GM23248 (cell line): ENCODE results near the gene POC1A. TPM values are rescaled to one million over a fixed set of nuclear protein-coding genes. Genes with fewer than 3 reads are reported as not detected.
"Not testable (repeated sequence)": the region's sequence is repeated elsewhere in the genome, so short reads cannot be mapped to it uniquely, and the experiment has no call there.

Source experiments
- DNase-seq: peaks from one replicate; pipeline ENCODE4 v3.0.0-alpha.2; 2015
- H2AFZ ChIP-seq: fragments of 200-600 bp; sonication (generic); 2 replicates; pipeline ENCODE4 v1.6.1; 2016; ENCODE audit warnings: antibody characterized with exemption
- H3F3A ChIP-seq: fragments of 200-600 bp; sonication (generic); 2 replicates; pipeline ENCODE4 v1.6.1; 2016; ENCODE audit warnings: mild to moderate bottlenecking, antibody characterized with exemption, mixed run types; ENCODE audit not compliant: insufficient read depth
- H3K27ac ChIP-seq: fragments of 200-600 bp; sonication (generic); 2 replicates; pipeline ENCODE4 v1.5.1; 2016; ENCODE audit warnings: mild to moderate bottlenecking
- H3K27me3 ChIP-seq: fragments of 200-600 bp; sonication (generic); replicated peaks from 2 replicates; pipeline ENCODE4 v1.6.1; 2016; ENCODE audit warnings: mild to moderate bottlenecking; ENCODE audit not compliant: insufficient read depth
- H3K36me3 ChIP-seq: fragments of 200-600 bp; sonication (generic); 2 replicates; pipeline ENCODE4 v1.6.1; 2016; ENCODE audit warnings: low read depth, mild to moderate bottlenecking
- H3K4me1 ChIP-seq: fragments of 200-600 bp; sonication (generic); 2 replicates; pipeline ENCODE4 v1.6.1; 2016; ENCODE audit warnings: mild to moderate bottlenecking; ENCODE audit not compliant: insufficient read depth
- H3K4me2 ChIP-seq: fragments of 200-600 bp; sonication (generic); one replicate; pipeline ENCODE4 v1.6.1; 2016; ENCODE audit warnings: mild to moderate bottlenecking; ENCODE audit not compliant: unreplicated experiment
- H3K4me3 ChIP-seq: fragments of 200-600 bp; sonication (generic); 2 replicates; pipeline ENCODE4 v1.5.1; 2016; ENCODE audit warnings: mild to moderate bottlenecking
- H3K79me2 ChIP-seq: fragments of 200-600 bp; sonication (generic); 2 replicates; pipeline ENCODE4 v1.6.1; 2016; ENCODE audit warnings: mild to moderate bottlenecking; ENCODE audit not compliant: insufficient read depth
- H3K9ac ChIP-seq: fragments of 200-600 bp; sonication (generic); 2 replicates; pipeline ENCODE4 v1.6.1; 2016; ENCODE audit warnings: mild to moderate bottlenecking
- H3K9me2 ChIP-seq: fragments of 200-600 bp; sonication (generic); 2 replicates; pipeline ENCODE4 v1.6.1; 2016; ENCODE audit warnings: mixed run types, mild to moderate bottlenecking, moderate library complexity; ENCODE audit not compliant: insufficient read depth
- H3K9me3 ChIP-seq: fragments of 200-600 bp; sonication (generic); one replicate; pipeline ENCODE4 v1.6.1; 2017; ENCODE audit warnings: low read depth
- H4K20me1 ChIP-seq: fragments of 200-600 bp; sonication (generic); 2 replicates; pipeline ENCODE4 v1.6.0; 2016; ENCODE audit not compliant: insufficient read depth
- EZH2 ChIP-seq: fragments of 200-600 bp; sonication (generic); IDR thresholded peaks from 2 replicates; pipeline ENCODE4 v1.6.1; 2018; ENCODE audit warnings: antibody characterized with exemption, mild to moderate bottlenecking; ENCODE audit not compliant: insufficient read depth, poor library complexity, severe bottlenecking
- EZH2phosphoT487 ChIP-seq: fragments of 200-600 bp; sonication (generic); IDR thresholded peaks from 2 replicates; pipeline ENCODE4 v1.6.1; 2018; ENCODE audit warnings: antibody characterized with exemption, moderate library complexity, mild to moderate bottlenecking, low read depth; ENCODE audit not compliant: insufficient read depth
- WGBS, 2 experiments: methylation state at CpG; one replicate each; pipeline ENCODE4 v1.1.6; 2015 to 2017; ENCODE audit warnings: low lambda C conversion rate in 2 of 2, low coverage in 1 of 2; ENCODE audit errors: missing lambda C conversion rate in 2 of 2; 5-methylcytosine and 5-hydroxymethylcytosine counted together
- in situ Hi-C: fragments of 300-500 bp; cut with MboI; formaldehyde crosslinking; loops from 2 replicates; pipeline ENCODE4 v1.15.0; 2020
- polyA plus RNA-seq: library from polyadenylated mRNA; unstranded; fragments of >200 nt; fragmentation: Nextera tagmentation; extraction: Ambion mirVana; gene quantifications from 2 replicates; pipeline ENCODE4 v1.2.1, GENCODE V29; 2016
- total RNA-seq: library from RNA; depleted of rRNA; stranded (reverse); fragments of >200 nt; shearing (Covaris generic); gene quantifications from 2 replicates; pipeline ENCODE4 v1.2.3, GENCODE V29; 2014

POC1A gene
- total and polyA plus RNA-seq, 2 experiments from 2014 or later, result 5.2 to 11.0 TPM

GRCh38 chr3:52182691-52183090, 28.5 kb upstream of the POC1A start:
- in situ Hi-C loops, result no loop called here
- TF ChIP-seq EZH2phosphoT487 (no peak), EZH2 (no peak)
- Histone ChIP-seq H3K4me1 (no peaks in the 10 kb centered on the region), H3K4me3 (no peak overlapping the region), H3F3A (0 out of 2 replicates have a peak, but pooled peaks cover 7% of the 10 kb centered on the region), H3K9ac (no peak overlapping the region), H2AFZ (no peak overlapping the region), H3K27me3 (no peaks in the 10 kb centered on the region), H3K79me2 (no peaks in the 10 kb centered on the region), H3K9me3 (no peaks in the 10 kb centered on the region), H3K4me2 (no peak overlapping the region), H3K9me2 (no peaks in the 10 kb centered on the region), H3K36me3 (no peaks in the 10 kb centered on the region), H4K20me1 (no peaks in the 10 kb centered on the region), H3K27ac (no peak overlapping the region)
- 69 to 81% methylated on average over 4 of the region's 4 CpGs for WGBS, 2 experiments
- no peak for DNase-seq

- DNase-seq, result no peak
- Histone ChIP-seq H3F3A (0 out of 2 replicates have a peak, but pooled peaks cover 7% of the 10 kb centered on the region), H3K27ac (no peak overlapping the region), H3K4me3 (no peak overlapping the region), H3K27me3 (no peaks in the 10 kb centered on the region), H3K4me1 (no peaks in the 10 kb centered on the region), H3K9ac (no peak overlapping the region), H3K36me3 (no peaks in the 10 kb centered on the region), H2AFZ (no peak overlapping the region), H3K9me2 (no peaks in the 10 kb centered on the region), H3K4me2 (no peak overlapping the region), H4K20me1 (no peaks in the 10 kb centered on the region), H3K79me2 (no peaks in the 10 kb centered on the region), H3K9me3 (no peaks in the 10 kb centered on the region)
- TF ChIP-seq EZH2 (no peak), EZH2phosphoT487 (no peak)
- WGBS, 2 experiments, result 71 to 79% methylated on average over 5 of the region's 5 CpGs
- in situ Hi-C loops, result no loop called here
These were observed 28.0 kb upstream of the POC1A start for GRCh38 chr3:52182196-52182595.

DNA sequence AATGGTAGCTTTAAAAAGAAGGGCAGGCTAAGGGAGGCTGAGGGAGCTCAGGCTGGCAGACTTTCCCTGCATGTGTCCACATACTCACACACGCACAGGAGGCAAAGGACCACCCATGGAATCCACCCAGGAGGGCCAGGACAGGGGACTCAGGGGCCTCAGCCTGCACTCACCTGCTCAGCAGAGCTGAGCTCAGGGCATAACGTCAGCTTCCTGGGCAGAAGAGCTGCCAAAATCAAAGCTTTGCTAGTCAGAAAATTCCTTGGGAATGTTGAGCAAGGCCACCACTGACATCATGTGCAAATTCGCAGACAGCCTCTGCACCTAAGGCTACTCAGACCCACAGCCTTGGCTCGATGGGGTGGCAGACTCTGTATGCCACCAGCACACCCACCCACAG, 27.3 kb upstream of the POC1A start:
- in situ Hi-C loops, result no loop called here
- Histone ChIP-seq H3K9me2 (no peaks in the 10 kb centered on the region), H2AFZ (no peak overlapping the region), H4K20me1 (no peaks in the 10 kb centered on the region), H3K9me3 (no peaks in the 10 kb centered on the region), H3K27ac (no peak overlapping the region), H3K27me3 (no peaks in the 10 kb centered on the region), H3K4me2 (no peak overlapping the region), H3K9ac (no peak overlapping the region), H3K4me3 (no peak overlapping the region), H3F3A (0 out of 2 replicates have a peak, but pooled peaks cover 7% of the 10 kb centered on the region), H3K4me1 (no peaks in the 10 kb centered on the region), H3K79me2 (no peaks in the 10 kb centered on the region), H3K36me3 (no peaks in the 10 kb centered on the region)
- peak; percentile 83 for DNase-seq
- TF ChIP-seq EZH2 (no peak), EZH2phosphoT487 (no peak)
- 47 to 49% methylated on average over 4 of the region's 4 CpGs for WGBS, 2 experiments

DNA sequence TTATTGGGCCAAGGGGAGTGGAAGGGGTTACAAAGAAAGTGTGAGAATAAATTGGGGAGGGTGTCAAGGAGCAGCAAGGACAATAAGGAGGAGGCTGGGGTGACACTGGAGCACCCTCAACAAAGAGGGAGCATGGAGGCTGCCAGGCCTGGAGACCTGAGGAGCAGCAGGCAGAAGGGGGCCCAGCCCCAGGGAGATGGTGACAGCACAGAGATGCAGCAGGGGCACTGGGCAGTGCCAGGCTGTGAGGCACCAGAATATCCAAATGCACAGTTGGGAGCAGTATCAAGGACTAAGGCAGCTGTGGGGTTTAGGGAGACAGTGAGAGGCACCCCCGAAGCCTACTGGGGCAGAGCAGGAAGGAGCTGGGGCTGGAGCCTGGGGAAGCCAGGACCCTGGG, 24.3 kb upstream of the POC1A start:
- Histone ChIP-seq H3K4me3 (no peak overlapping the region), H3K4me2 (no peak overlapping the region), H3K4me1 (no peaks in the 10 kb centered on the region; the same call in 1 of the 2 replicates), H3K27ac (no peak overlapping the region), H2AFZ (no peak overlapping the region), H3K9me3 (no peaks in the 10 kb centered on the region), H3K27me3 (no peaks in the 10 kb centered on the region), H3K9me2 (no peaks in the 10 kb centered on the region), H3F3A (0 out of 2 replicates have a peak, but pooled peaks cover 7% of the 10 kb centered on the region), H3K79me2 (no peaks in the 10 kb centered on the region), H3K36me3 (no peaks in the 10 kb centered on the region), H4K20me1 (no peaks in the 10 kb centered on the region), H3K9ac (no peak overlapping the region)
- TF ChIP-seq EZH2phosphoT487 (no peak), EZH2 (no peak)
- in situ Hi-C loops, result no loop called here
- WGBS, 2 experiments, result 45 to 70% methylated on average over 1 of the region's 1 CpG
- DNase-seq, result no peak

DNA sequence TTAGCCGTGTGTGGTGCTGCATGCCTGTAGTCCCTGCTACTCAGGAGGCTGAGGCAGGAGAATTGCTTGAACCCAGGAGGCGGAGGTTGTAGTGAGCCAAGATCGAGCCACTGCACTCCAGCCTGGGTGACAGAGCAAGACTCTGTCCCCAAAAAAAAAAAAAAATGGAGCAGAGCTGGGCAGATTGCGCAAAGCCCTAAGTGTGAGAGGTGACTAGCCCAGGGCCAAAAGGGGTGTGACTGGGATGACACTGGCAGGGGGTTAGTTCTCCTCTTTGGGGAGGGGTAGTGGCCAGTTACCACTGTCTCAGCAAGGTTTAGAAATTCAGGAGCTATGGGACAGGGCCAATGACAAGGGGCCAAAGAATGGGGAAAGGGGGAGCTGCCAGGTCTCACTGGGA, 23.9 kb upstream of the POC1A start:
- in situ Hi-C loops, H3K27ac ChIP-seq: not testable (repeated sequence)

More for the DNA sequence above, 23.9 kb upstream of the POC1A start:
- H3K79me2 ChIP-seq, H3K4me2 ChIP-seq, H4K20me1 ChIP-seq, H3K9me2 ChIP-seq, H3K4me3 ChIP-seq, H3K27me3 ChIP-seq, H2AFZ ChIP-seq, H3K36me3 ChIP-seq, H3F3A ChIP-seq, H3K9ac ChIP-seq, DNase-seq, H3K4me1 ChIP-seq, H3K9me3 ChIP-seq: not testable (repeated sequence)
- 85 to 94% methylated on average over 4 of the region's 4 CpGs for WGBS, 2 experiments
